SK-N-SH treated with all-trans-retinoic acid at 6 μM for 48 hours (cell line): Measurements from ENCODE around the gene DOHH.

Experiments
- ARNTL ChIP-seq: fragments of 450-650 bp; formaldehyde crosslinking; IDR thresholded peaks from 2 replicates; pipeline ENCODE4 v1.5.0; 2020; ENCODE audit warnings: low read depth, mild to moderate bottlenecking, moderate library complexity, borderline replicate concordance
- CREB5 ChIP-seq: fragments of 250-450 bp; sonication (Bioruptor Pico); IDR thresholded peaks from 2 replicates; pipeline ENCODE4 v1.5.1; 2020; ENCODE audit warnings: low read depth, mild to moderate bottlenecking, moderate library complexity
- CSDC2 ChIP-seq: fragments of 250-450 bp; sonication (Bioruptor Pico); IDR thresholded peaks from 2 replicates; pipeline ENCODE4 v1.5.0; 2020; ENCODE audit warnings: mild to moderate bottlenecking, moderate library complexity
- ISL1 ChIP-seq: fragments of 250-450 bp; sonication (Bioruptor Pico); IDR thresholded peaks from 2 replicates; pipeline ENCODE4 v2.1.2; 2022; ENCODE audit warnings: mild to moderate bottlenecking, moderate library complexity
- OSR1 ChIP-seq: fragments of 250-450 bp; sonication (Bioruptor Pico); IDR thresholded peaks from 2 replicates; pipeline ENCODE4 v1.8.0; 2022; ENCODE audit warnings: moderate library complexity, mild to moderate bottlenecking, inconsistent platforms
- PATZ1 ChIP-seq: fragments of 250-450 bp; sonication (Bioruptor Pico); IDR thresholded peaks from 2 replicates; pipeline ENCODE4 v1.8.0; 2020; ENCODE audit warnings: mild to moderate bottlenecking, moderate library complexity, borderline replicate concordance
- PPARA ChIP-seq: fragments of 250-450 bp; sonication (Bioruptor Pico); IDR thresholded peaks from 2 replicates; pipeline ENCODE4 v1.5.0; 2020; ENCODE audit warnings: mild to moderate bottlenecking, borderline replicate concordance
- SNAI2 ChIP-seq: fragments of 250-450 bp; sonication (Bioruptor Pico); IDR thresholded peaks from 2 replicates; pipeline ENCODE4 v1.5.0; 2020; ENCODE audit warnings: mild to moderate bottlenecking, moderate library complexity
- TCF4 ChIP-seq: fragments of 250-450 bp; sonication (Bioruptor Pico); IDR thresholded peaks from 2 replicates; pipeline ENCODE4 v1.8.0; 2021; ENCODE audit warnings: mild to moderate bottlenecking, moderate library complexity, borderline replicate concordance
- TOX ChIP-seq: fragments of 250-450 bp; sonication (Bioruptor Pico); IDR thresholded peaks from 2 replicates; pipeline ENCODE4 v1.8.0; 2021; ENCODE audit warnings: mild to moderate bottlenecking, moderate library complexity, borderline replicate concordance
- TSHZ2 ChIP-seq: fragments of 250-450 bp; sonication (Bioruptor Pico); IDR thresholded peaks from 2 replicates; pipeline ENCODE4 v1.5.0; 2020; ENCODE audit warnings: mild to moderate bottlenecking, moderate library complexity
- ZFP3 ChIP-seq: fragments of 250-450 bp; sonication (Bioruptor Pico); IDR thresholded peaks from 2 replicates; pipeline ENCODE4 v1.5.0; 2020; ENCODE audit warnings: mild to moderate bottlenecking, moderate library complexity
- ZFP30 ChIP-seq: fragments of 450-650 bp; formaldehyde crosslinking; IDR thresholded peaks from 2 replicates; pipeline ENCODE4 v1.5.0; 2022; ENCODE audit warnings: mild to moderate bottlenecking, moderate library complexity
- ZNF8 ChIP-seq: fragments of 450-650 bp; formaldehyde crosslinking; IDR thresholded peaks from 2 replicates; pipeline ENCODE4 v1.5.0; 2020; ENCODE audit warnings: mild to moderate bottlenecking, moderate library complexity

- TF ChIP-seq PPARA (CRISPR knock-in tag) = no peak
- no peak for TF ChIP-seq ZNF8 (CRISPR knock-in tag)
- TF ChIP-seq TSHZ2 (CRISPR knock-in tag) = no peak
- no peak for TF ChIP-seq OSR1 (CRISPR knock-in tag)
- no peak for TF ChIP-seq ZFP3 (CRISPR knock-in tag)
- no peak for TF ChIP-seq ZFP30 (CRISPR knock-in tag)
- TF ChIP-seq CREB5 (CRISPR knock-in tag) = no peak
- TF ChIP-seq SNAI2 (CRISPR knock-in tag) = no peak
- TF ChIP-seq ARNTL (CRISPR knock-in tag) = no peak
- no peak for TF ChIP-seq TOX (CRISPR knock-in tag)
- TF ChIP-seq PATZ1 (CRISPR knock-in tag) = no peak
- no peak for TF ChIP-seq ISL1 (CRISPR knock-in tag)
- TF ChIP-seq CSDC2 (CRISPR knock-in tag) = no peak
- TF ChIP-seq TCF4 (CRISPR knock-in tag) = no peak
Measured at GRCh38 chr19:3534375-3535234, 34.1 kb upstream of the DOHH start.
